GM18868 (cell line): ENCODE measurements around the gene PRMT9.

Experiments
- ATAC-seq: cut with Tn5 transposase; IDR thresholded peaks from one replicate; pipeline ENCODE4 v1.9.1; 2021; ENCODE audit warnings: mild to moderate bottlenecking, moderate library complexity; ENCODE audit not compliant: unreplicated experiment

Gene PRMT9

DNA sequence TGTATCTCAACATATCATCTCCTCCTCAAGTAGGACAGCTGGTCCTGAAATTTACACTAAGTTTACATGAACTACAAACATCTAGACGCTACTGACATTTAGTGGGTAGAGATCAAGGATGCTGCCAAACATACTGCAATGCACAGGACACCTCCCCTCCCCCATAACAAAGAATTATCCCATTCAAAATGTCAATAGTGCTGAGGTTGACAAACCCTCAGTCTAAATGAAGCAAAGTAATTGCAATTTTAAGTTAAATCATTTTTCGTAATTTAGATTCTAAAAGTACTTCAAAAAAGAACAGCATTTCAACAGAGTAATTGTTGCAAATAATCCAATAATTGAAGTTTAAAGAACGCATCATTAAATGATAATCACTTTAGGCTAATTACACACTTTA lies 1.2 kb downstream of the PRMT9 start:
- ATAC-seq = no peak

- no peak for ATAC-seq
Observed at GRCh38 chr4:147678796-147679549, 5.0 kb downstream of the PRMT9 start.

DNA sequence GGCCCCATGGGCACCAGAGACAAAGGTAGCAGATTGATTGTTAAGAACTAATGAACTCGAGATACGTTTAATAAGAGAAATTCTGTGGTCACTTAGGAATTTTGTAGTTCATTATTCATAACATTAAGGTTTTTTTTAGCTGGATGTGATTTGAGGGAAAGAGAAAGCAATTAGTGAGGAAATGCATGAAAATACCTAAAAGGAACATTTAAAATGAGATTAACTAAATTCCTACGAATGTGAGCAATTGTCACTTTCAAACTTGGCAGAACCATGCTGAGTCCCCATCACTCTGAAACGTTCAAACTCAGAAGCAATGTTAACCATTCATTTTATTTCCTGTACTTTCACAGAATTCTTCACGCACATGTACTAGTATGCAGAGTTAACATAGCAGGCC lies 5.9 kb downstream of the PRMT9 start:
- ATAC-seq = no peak

GRCh38 chr4:147674496-147674895 lies 9.5 kb downstream of the PRMT9 start:
- ATAC-seq = no peak

GRCh38 chr4:147674073-147674472 lies 9.9 kb downstream of the PRMT9 start:
- ATAC-seq = no peak

DNA sequence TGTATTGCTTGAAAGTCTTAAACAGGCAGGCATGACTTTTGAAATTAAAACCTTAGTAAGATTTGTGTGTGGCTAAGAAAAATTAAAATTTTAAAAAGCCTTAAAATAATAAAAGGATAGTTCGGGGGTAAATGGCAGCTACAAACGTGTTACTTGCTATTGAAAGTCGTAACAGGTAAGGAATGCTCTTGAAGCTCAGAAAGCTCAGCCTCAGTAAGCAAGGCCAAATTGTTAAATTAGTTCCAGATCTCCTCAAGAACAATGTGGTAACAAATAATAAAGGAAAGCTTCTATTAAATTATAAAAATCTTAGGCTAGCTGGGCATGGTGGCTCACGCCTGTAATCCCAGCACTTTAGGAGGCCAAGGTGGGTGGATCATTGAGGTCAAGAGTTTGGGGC lies 25.5 kb downstream of the PRMT9 start:
- ATAC-seq = no peak

DNA sequence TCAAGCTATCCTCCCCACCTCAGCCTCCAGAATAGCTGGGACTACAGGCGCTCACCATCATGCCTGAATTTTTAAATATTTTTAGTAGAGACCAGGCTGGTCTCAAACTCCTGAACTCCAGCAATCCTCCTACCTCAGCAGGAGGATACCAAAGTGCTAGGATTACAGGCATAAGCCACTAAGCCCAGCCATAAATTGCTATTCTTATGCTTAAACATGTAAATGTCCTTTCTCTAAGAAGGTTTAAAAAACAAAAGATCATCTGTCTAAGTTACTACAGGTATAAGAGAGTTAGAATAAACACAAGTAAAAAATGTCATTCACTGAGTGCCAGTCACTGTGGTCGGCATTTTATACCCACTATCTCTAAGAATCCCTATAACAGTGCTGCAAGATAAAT lies 28.3 kb downstream of the PRMT9 start:
- ATAC-seq = no peak

GRCh38 chr4:147651563-147651962 lies 32.4 kb downstream of the PRMT9 start:
- ATAC-seq = peak; percentile 79

GRCh38 chr4:147648656-147649055 lies 35.3 kb downstream of the PRMT9 start:
- no peak for ATAC-seq

DNA sequence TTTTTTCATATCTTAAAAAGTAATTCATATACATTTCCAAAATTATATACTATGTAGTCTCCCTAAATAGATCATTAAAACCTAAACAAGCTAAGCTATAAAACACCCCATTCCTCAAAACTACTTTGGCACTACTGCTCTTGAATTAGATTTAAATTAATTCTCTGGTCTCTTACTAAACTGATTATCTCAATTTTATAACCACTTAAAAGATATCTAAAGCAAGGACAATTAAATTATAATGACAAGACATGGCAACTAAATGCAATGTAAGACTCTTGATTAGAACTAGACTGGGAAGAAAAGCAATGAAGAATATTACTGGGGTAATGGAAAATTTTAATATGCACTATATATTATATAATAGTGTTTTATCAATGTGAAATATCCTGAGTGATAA lies 38.9 kb downstream of the PRMT9 start:
- no peak for ATAC-seq

- ATAC-seq = no peak
Observed at GRCh38 chr4:147644471-147644870, 39.5 kb downstream of the PRMT9 start.

GRCh38 chr4:147643616-147644015 lies 40.3 kb downstream of the PRMT9 start:
- no peak for ATAC-seq

DNA sequence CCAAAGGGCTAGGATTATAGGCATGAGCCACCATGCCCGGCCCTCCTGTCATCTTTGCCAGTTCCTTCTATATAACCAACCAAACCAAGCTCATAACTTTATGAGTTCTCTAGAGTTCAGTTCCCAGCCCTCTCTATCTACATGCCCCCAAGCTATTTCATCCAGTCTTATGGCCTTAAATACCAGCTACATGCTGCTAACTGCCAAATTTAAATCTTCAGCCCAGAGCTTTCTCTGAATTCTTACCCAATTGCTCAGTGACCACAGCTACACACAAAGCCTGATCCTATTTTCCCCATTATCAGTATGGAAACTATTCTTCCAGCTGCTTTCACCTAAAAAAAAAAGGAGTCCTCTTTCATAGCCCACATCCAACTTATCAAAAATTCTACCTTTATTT lies 43.6 kb downstream of the PRMT9 start:
- ATAC-seq = no peak

GRCh38 chr4:147639388-147639787 lies 44.6 kb downstream of the PRMT9 start:
- ATAC-seq = no peak

GRCh38 chr4:147638942-147639341 lies 45.0 kb downstream of the PRMT9 start:
- ATAC-seq = peak; percentile 89

- ATAC-seq = no peak
Observed at GRCh38 chr4:147638365-147638764, 45.6 kb downstream of the PRMT9 start.

DNA sequence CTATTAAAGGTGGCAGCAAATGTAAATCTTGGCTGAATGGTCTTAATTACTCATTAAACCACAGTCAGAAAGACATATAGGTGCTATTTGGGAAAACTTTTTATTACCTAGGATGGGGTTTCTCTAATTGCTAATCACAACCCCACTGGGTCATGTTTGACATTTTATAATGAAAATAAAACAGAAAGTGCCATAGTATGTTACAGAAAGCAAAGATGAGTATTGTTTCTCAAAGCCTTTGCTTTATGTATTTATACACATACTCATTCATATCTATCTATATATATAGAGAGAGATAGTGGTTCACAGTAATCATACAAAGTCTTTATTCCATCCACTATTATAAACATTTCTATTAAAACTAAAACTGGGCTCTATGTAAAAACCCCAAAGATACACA lies 48.6 kb downstream of the PRMT9 start:
- no peak for ATAC-seq

DNA sequence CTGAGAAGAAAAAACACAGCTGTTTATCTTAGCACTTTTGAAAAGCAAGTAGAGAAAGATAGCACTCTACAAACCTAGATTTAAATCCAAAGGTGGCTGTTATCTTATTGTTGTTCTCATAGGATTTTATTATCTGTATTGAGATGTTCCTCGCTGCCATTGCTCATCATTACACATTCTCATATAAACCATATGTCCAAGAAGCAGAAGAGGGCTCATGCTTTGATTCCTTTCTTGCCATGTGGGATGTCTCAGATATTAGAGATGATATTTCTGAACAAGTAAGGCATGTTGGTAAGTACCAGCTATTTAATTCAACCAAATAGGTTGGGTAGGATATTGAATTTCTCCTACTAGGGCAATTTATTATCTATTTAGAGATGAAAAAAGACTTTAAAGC lies 50.3 kb downstream of the PRMT9 start:
- no peak for ATAC-seq

DNA sequence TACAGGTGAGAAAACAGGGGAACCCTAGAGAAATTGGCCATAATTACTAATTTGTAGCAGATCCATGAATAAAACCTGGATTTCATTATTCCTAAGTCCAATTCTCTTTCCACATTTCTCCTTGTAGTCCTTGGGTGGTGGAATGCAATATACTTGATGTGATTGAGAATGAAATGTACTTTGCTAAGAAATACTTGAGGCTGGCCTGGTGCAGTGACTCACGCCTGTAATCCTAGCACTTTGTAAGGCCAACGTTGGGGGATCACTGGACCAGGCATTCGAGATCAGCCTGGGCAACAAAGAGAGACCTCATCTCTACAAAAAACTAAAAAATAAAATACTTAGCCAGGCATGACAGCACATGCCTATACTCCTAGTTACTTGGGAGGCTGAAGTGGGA lies 50.9 kb downstream of the PRMT9 start:
- no peak for ATAC-seq

- ATAC-seq = no peak
Observed at GRCh38 chr4:147629783-147630730, 53.9 kb downstream of the PRMT9 start.

- ATAC-seq = no peak
Observed at GRCh38 chr4:147628415-147628814, 55.5 kb downstream of the PRMT9 start.

GRCh38 chr4:147626903-147627302 lies 57.1 kb downstream of the PRMT9 start:
- no peak for ATAC-seq
